HG02840 (cell line): ENCODE measurements around the gene CACNA2D1.
"Not testable (repeated sequence)": the region's sequence is repeated elsewhere in the genome, so short reads cannot be mapped to it uniquely, and the experiment has no call there.

ENCODE experiments used
- ATAC-seq: cut with Tn5 transposase; IDR thresholded peaks from one replicate; pipeline ENCODE4 v1.9.1; 2021; ENCODE audit warnings: mild to moderate bottlenecking, moderate library complexity, moderate number of reproducible peaks; ENCODE audit not compliant: unreplicated experiment, low FRiP score

The CACNA2D1 gene

DNA sequence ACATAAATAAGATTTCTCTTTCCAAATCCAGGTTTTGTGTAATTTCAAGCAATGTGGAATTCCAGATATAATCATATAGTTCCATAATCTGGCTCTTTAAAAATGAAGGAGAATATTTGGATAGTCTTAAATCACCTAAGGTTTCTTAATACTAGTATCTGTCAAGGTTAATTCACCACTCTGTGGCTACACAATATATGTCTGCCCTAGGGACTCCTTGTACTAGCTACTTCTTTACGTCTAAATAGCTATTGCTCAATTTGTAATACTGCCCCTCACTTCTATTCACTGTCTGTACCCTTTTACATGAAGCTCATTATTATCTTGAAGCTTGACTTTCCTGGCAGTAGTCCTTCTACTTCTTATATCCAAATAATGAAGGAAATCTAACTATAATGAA is 47.2 kb downstream of the CACNA2D1 start:
- no peak for ATAC-seq

- no peak for ATAC-seq
These were observed 48.4 kb downstream of the CACNA2D1 start for GRCh38 chr7:82395147-82395546.

DNA sequence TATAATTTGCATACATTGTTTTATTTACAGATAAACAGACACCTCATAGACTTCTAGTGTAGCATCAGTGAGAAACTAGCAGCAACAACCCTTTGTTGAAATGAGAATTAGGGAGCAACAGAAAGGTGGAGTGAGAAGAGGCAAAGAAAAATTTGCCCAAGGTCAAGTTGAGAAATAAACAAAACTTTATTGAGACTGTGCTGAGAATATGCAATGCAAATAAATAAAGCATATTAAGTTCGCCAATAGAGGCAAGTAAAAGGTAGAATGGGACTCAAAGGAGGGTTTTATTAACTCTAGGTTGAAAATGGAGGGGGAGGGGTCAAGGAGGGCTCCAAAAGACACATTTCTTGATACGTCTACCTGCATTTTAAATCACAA is 49.7 kb downstream of the CACNA2D1 start:
- ATAC-seq, result no peak

DNA sequence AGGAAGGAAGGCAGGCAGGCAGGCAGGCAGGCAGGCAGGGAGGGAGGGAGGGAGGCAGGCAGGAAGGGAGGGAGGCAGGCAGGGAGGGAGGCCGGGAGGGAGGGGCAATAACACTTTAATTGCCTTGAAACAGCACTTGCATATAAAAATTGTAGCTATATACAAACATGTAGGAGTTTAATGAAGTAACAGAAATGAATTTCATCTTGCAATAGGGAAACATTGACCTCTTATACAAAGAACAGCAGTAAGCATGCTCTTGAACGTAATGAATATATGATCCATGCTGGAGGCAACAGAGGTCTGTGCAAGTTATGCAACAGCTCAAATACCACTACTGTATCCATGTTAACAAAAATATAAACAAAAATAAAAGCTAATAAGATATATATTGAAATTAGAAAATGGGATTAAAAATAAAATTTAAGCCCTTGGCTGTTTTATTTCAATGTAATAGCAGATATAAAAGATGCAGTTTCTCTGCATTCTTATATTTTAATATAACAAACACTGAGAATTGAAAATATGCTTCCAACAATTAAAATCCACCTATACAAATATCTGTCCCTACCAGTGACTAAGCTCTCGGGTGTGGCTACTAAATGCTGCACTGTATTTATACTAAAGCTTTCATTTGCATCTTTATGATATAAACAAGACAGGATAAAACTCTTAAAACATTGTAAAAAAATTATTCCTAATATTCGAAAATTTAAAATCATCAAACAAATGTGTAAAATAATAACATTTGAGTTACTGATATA is 50.3 kb downstream of the CACNA2D1 start:
- no peak for ATAC-seq

GRCh38 chr7:82390936-82391335 is 52.6 kb downstream of the CACNA2D1 start:
- no peak for ATAC-seq

DNA sequence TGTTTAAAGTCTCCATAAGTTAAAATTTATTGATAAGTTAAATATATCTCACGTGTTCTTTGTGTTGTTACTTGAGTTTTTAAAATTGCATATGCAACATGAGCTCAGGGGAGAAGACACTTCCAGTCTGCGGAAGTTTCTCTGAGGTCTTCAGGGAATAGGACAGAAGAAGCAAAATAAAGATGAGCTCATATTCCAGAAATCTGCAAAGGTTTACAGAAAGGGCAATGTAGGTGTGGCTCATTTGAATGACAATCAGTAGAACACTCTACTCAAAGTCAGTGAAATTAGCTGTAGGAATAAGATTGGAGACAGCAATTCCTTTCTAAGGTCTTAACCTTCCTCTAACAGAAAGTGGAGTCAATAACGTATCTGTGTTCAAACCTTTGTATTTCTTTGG is 53.7 kb downstream of the CACNA2D1 start:
- ATAC-seq, result no peak

DNA sequence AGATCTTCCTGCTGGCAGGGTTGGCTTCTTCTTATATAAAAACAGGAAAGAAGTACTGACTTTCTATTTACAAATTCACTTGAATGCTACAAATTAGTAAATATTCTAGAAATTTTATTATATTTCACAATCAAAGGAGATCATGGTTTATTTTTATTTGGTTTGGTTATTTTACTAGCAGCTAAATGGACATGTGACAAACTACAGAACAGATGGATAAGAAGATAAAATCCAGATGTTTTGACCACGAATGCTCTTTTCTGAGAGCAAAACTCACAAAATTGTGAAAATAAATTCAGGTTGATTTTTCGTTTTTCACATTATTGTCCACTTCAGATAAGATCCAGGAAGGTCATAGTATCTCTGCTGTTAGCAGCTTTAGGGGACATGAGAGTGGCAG is 55.4 kb downstream of the CACNA2D1 start:
- ATAC-seq, result no peak

GRCh38 chr7:82386571-82386970 is 57.0 kb downstream of the CACNA2D1 start:
- ATAC-seq, result not testable (repeated sequence)

DNA sequence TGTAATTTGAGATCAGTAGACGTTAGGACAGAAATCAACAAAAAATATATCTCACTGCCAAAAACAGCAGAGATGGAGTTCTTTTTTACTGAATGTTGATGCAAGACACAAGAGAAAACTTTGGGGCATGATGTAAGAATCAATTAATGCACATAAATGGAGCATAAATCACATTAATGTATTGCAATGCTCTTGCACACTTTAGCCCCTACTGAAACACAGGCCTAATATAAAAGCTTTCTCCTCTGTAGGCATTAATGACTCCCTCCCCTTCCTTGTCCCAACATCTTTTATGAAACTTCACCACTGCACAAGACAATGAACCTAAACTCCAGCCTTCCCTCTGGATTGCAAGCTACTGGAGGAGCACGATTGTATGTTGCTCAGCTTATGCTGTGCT is 58.8 kb downstream of the CACNA2D1 start:
- no peak for ATAC-seq

GRCh38 chr7:82384051-82384464 is 59.5 kb downstream of the CACNA2D1 start:
- ATAC-seq, result no peak

DNA sequence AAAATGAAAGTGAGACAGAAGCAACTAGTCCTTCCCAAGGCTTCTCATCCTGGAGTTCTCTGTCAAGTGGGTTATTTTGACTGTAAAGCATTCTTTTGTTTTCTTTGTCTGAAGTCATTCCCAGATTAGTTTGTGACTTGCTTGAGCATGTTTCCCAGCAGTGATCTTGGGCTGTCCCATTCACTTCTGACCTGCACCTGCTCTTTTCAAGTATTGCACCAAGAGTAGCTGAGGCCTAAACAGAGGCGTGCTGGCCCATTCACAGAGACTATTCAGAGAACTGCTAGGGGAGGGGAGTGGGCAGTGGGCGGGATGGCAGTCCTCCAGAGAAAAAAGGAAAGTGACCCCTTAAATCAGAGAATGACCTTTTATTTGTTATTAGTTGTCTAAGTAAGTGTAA is 61.3 kb downstream of the CACNA2D1 start:
- ATAC-seq, result no peak

DNA sequence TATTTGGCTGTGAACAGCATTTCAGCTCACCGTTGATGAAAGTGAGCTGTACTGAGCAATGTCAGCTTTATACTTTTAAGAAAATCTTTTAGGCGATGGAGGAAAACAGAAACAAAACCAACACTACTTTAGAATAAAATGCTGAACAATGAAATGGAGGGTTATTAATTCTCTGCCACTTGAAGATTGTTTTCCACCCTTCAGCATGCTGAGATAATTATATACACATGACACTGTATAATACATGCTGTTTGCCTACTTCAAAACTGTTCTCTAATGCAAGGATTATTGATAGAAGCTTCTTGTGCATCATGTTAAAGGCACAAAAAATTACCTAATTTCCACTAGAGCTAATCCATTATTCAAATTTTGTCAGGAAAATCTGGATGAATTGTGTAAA is 66.8 kb downstream of the CACNA2D1 start:
- ATAC-seq, result no peak

DNA sequence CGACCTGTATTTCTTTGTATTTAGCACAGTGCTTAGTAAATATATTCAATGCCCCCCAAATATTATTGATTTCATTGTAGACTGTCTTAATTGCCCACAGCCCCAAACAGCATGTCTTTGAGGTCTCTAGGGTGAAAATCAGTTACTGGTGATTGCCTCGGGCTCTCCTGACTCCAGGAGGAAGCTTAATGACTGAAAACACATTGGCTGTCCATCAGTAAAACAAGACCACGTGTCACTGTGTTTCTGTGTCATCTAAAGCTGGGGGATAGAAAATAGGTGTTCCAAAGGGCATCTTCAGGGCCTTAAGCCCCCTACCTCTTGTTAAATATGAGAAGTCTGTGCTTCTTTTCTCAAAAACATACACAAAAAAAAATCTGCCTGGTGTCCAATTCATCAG is 67.9 kb downstream of the CACNA2D1 start:
- ATAC-seq, result no peak

DNA sequence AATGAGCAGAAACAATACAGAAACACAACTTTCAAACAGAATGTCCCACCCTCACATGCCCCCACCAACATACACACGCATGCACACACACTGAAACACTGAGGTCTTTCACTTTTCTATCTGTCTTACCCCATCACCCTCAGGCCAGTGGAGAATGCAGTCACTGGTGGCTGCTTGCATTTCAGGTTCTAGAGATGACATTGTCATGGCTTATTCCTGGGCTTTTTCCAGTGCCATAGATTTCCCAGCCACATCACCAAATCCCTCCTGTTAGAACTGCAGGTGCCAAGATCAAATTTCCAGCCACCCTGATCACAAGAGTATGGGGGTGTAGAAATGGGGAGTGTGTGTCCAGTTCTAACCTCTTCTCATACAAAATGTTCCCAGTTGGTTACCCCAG is 68.4 kb downstream of the CACNA2D1 start:
- no peak for ATAC-seq

GRCh38 chr7:82373926-82374635 is 69.5 kb downstream of the CACNA2D1 start:
- no peak for ATAC-seq

GRCh38 chr7:82364671-82365070 is 78.9 kb downstream of the CACNA2D1 start:
- ATAC-seq, result no peak

DNA sequence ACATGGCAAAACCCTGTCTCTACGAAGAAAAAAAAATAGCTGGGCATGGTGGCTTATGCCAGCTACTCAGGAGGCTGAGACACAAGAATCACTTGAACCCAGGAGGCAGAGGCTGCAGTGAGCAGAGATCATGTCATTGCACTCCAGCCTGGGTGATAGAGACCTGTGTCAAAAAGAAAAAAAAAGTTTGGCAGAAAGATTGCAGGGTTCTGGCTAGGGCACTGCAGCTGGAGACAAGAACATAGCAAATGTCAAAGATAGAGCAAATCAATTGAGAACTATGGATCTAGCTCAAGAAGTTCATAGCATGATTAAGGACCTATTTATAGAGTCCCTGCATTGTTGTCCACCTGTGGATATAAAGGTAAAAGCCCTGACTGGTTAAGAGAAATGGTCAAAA is 79.5 kb downstream of the CACNA2D1 start:
- ATAC-seq, result no peak

GRCh38 chr7:82362129-82362706 is 81.4 kb downstream of the CACNA2D1 start:
- ATAC-seq, result no peak

GRCh38 chr7:82360591-82361368 is 82.8 kb downstream of the CACNA2D1 start:
- ATAC-seq, result no peak

- no peak for ATAC-seq
These were observed 84.2 kb downstream of the CACNA2D1 start for GRCh38 chr7:82359426-82359825.

DNA sequence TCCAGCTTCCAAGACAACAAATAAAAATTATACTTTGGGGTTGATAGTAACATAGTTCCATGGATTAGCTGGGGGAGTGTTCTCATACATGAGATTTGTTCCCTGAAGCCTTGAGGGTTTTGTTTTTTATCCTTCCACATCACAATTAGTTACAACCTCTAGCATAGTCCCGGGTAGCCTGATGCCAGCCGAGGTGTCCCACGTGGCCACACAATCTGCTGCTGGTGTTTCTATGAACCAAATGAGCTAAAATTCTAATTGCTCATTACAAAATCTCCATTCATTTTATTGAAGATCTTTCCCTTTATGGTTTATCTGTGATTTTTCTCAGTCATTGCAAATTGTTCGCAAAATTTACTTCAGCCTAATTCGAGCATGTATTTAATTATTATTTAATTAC is 84.7 kb downstream of the CACNA2D1 start:
- ATAC-seq, result no peak
